ENCODE measurements around the gene SRD5A1. TPM values are rescaled to one million over a fixed set of nuclear protein-coding genes. Genes with fewer than 3 reads are reported as not detected.

Gene SRD5A1, protein sequence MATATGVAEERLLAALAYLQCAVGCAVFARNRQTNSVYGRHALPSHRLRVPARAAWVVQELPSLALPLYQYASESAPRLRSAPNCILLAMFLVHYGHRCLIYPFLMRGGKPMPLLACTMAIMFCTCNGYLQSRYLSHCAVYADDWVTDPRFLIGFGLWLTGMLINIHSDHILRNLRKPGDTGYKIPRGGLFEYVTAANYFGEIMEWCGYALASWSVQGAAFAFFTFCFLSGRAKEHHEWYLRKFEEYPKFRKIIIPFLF
- 12.9 and 19.8 TPM in 2 replicates for total RNA-seq (2012; rRNA removed)

DNA sequence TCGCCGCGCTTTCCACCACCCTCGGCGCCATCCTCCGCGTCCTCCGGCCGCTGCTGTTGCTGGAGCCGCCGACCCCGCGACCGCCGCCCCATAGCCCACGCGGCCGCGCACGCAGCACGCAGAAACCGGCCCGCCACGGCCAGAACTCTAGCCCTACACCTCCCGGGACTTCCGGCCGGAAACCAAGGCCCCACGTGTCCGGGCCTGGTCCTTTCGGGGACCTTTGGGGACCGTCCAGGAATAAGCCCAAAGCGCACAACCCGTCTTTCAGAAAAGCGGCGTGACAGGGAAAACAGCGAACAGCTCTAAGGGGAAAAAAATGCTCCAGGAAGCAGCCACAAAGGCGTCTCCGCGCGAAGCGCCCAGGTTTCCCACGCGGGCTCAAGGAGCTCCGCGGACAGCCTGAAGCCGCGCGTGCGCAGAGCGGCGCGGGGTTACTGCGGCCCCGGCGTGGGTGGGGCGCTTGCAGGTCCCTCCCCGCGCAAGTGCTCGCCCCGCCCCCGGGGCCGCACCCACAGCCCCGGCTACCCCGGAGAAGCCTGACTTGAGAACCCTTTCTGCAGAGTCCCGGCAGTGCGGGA, at the start of gene SRD5A1, which contains the start of gene NSUN2:
Gene SRD5A1, plus strand, starts transcription at position 553 of the 581 bp plus-strand sequence. CDS start 137 bp downstream, outside the sequence.
Gene NSUN2, minus strand, starts transcription at position 157 of the 581 bp plus-strand sequence. Its CDS starts 65 bp downstream, at position 92.
- no peaks in the 10 kb centered on the region for H3K9me3 ChIP-seq (replicated peaks; ENCODE audit: low read length)

GRCh38 chr5:6584101-6584645, 49.1 kb upstream of the SRD5A1 start:
- peaks cover 66% of the 10 kb centered on the region for H3K27me3 ChIP-seq (ENCODE audit: control insufficient read depth, insufficient read depth, low read length)
- H3K4me3 ChIP-seq (ENCODE audit: low read length): no peak overlapping the region
- H3K4me1 ChIP-seq (ENCODE audit: control insufficient read depth, insufficient read depth, low read length): no peaks in the 10 kb centered on the region

More for the DNA sequence above, at the start of gene SRD5A1, which contains the start of gene NSUN2:
- peak within 1 kb of the TSS; percentile 96 for H3K9ac ChIP-seq (ENCODE audit: low read depth, low read length)
- H3K4me1 ChIP-seq (ENCODE audit: control insufficient read depth, insufficient read depth, low read length): peaks cover 19% of the 10 kb centered on the region
- H3K4me2 ChIP-seq (ENCODE audit: low read length): peak within 1 kb of the TSS; percentile 86
- peaks cover 36% of the 10 kb centered on the region for H3K36me3 ChIP-seq (ENCODE audit: insufficient read depth, low read length)
- H3K4me3 ChIP-seq (ENCODE audit: low read length): peak within 1 kb of the TSS; percentile 95
- no peaks in the 10 kb centered on the region for H3K27me3 ChIP-seq (ENCODE audit: control insufficient read depth, insufficient read depth, low read length)

DNA sequence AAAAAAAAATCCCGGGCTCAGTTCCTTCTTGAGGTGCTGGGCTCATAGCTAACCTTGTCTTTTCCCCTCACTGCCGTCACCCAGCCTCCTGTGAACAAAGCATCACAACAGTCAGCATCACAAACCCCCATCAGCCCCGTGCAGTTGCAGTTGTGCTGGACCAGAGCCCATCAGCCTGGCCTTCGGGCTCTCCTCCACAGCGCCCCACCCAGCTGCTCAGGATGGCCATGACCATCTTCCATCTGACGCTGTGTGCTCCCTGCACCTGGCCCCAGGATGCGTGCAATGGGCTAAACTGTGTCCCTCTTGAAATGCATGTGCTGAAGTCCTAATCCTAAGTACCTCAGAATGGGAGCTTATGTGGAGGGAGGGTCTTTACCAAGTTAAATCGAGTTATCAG, 48.5 kb upstream of the SRD5A1 start:
- H3K4me3 ChIP-seq (ENCODE audit: low read length): no peak overlapping the region
- H3K4me2 ChIP-seq (ENCODE audit: low read length): no peak overlapping the region
- H3K4me1 ChIP-seq (ENCODE audit: control insufficient read depth, insufficient read depth, low read length): no peaks in the 10 kb centered on the region
- H3K9me3 ChIP-seq (replicated peaks; ENCODE audit: low read length): no peaks in the 10 kb centered on the region
- H3K27me3 ChIP-seq (ENCODE audit: control insufficient read depth, insufficient read depth, low read length): peaks cover 62% of the 10 kb centered on the region
- H3K36me3 ChIP-seq (ENCODE audit: insufficient read depth, low read length): no peaks in the 10 kb centered on the region
- no peak overlapping the region for H3K9ac ChIP-seq (ENCODE audit: low read depth, low read length)

More at GRCh38 chr5:6584101-6584645, 49.1 kb upstream of the SRD5A1 start:
- Histone ChIP-seq H3K36me3 (ENCODE audit: insufficient read depth, low read length) (no peaks in the 10 kb centered on the region), H3K4me2 (ENCODE audit: low read length) (no peak overlapping the region), H3K9me3 (replicated peaks; ENCODE audit: low read length) (no peaks in the 10 kb centered on the region), H3K9ac (ENCODE audit: low read depth, low read length) (no peak overlapping the region)

DNA sequence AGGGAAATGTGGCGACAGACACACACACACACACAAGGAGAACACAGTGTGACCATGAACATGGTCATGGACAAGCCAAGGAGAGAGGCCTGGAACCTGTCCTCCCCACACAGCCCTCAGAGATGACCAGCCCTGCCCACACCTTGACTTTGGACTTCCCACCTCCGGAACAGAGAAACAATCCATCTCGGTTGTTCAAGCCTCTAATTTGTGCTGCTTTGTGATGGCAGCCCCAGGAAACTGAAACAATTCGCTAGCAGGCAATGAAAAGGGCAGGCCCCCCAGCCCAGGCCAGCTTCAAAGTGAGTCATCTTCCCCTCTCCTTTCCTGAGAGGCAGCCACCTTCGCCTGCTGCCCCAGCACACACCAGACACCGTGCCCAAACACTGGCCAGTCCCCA, 48.1 kb upstream of the SRD5A1 start:
- H3K9me3 ChIP-seq (replicated peaks; ENCODE audit: low read length): no peaks in the 10 kb centered on the region
- H3K4me1 ChIP-seq (ENCODE audit: control insufficient read depth, insufficient read depth, low read length): no peaks in the 10 kb centered on the region
- H3K27me3 ChIP-seq (ENCODE audit: control insufficient read depth, insufficient read depth, low read length): peaks cover 58% of the 10 kb centered on the region
- H3K9ac ChIP-seq (ENCODE audit: low read depth, low read length): no peak overlapping the region
- H3K36me3 ChIP-seq (ENCODE audit: insufficient read depth, low read length): no peaks in the 10 kb centered on the region
- no peak overlapping the region for H3K4me3 ChIP-seq (ENCODE audit: low read length)
- no peak overlapping the region for H3K4me2 ChIP-seq (ENCODE audit: low read length)

- Histone ChIP-seq H3K4me2 (ENCODE audit: low read length) (no peak overlapping the region), H3K9ac (ENCODE audit: low read depth, low read length) (no peak overlapping the region), H3K4me3 (ENCODE audit: low read length) (no peak overlapping the region), H3K4me1 (ENCODE audit: control insufficient read depth, insufficient read depth, low read length) (no peaks in the 10 kb centered on the region), H3K9me3 (replicated peaks; ENCODE audit: low read length) (no peaks in the 10 kb centered on the region), H3K36me3 (ENCODE audit: insufficient read depth, low read length) (no peaks in the 10 kb centered on the region), H3K27me3 (ENCODE audit: control insufficient read depth, insufficient read depth, low read length) (peaks cover 54% of the 10 kb centered on the region)
These were observed 47.1 kb upstream of the SRD5A1 start for GRCh38 chr5:6585939-6586646.

- H3K9me3 ChIP-seq (replicated peaks; ENCODE audit: low read length): no peaks in the 10 kb centered on the region
- H3K27me3 ChIP-seq (ENCODE audit: control insufficient read depth, insufficient read depth, low read length): peaks cover 49% of the 10 kb centered on the region
- H3K36me3 ChIP-seq (ENCODE audit: insufficient read depth, low read length): no peaks in the 10 kb centered on the region
- H3K4me1 ChIP-seq (ENCODE audit: control insufficient read depth, insufficient read depth, low read length): no peaks in the 10 kb centered on the region
- no peak overlapping the region for H3K4me2 ChIP-seq (ENCODE audit: low read length)
- no peak overlapping the region for H3K9ac ChIP-seq (ENCODE audit: low read depth, low read length)
- H3K4me3 ChIP-seq (ENCODE audit: low read length): no peak overlapping the region
These were observed 46.6 kb upstream of the SRD5A1 start for GRCh38 chr5:6586647-6587042.

DNA sequence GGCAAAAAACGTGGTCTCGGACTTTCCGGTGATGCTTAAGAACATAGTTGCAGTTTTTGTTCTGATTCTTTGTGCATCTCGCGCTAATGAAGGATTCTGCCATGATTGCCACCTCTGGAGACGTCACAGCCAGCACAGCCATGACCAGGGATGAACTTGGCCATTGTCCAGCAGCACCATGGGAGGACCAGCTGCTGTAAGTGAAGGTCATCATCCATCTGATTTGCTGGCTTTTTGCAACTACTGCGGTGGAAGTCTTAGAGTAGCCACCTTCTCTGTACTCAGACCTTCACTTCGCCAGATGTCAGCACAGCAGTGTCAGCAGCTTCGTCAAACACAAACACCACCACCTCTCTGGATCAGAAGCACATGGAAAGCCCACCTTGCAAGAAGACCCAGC, 46.1 kb upstream of the SRD5A1 start:
- Histone ChIP-seq H3K27me3 (ENCODE audit: control insufficient read depth, insufficient read depth, low read length) (peaks cover 43% of the 10 kb centered on the region), H3K4me2 (ENCODE audit: low read length) (no peak overlapping the region), H3K4me1 (ENCODE audit: control insufficient read depth, insufficient read depth, low read length) (no peaks in the 10 kb centered on the region), H3K36me3 (ENCODE audit: insufficient read depth, low read length) (no peaks in the 10 kb centered on the region), H3K4me3 (ENCODE audit: low read length) (no peak overlapping the region), H3K9me3 (replicated peaks; ENCODE audit: low read length) (no peaks in the 10 kb centered on the region), H3K9ac (ENCODE audit: low read depth, low read length) (no peak overlapping the region)

DNA sequence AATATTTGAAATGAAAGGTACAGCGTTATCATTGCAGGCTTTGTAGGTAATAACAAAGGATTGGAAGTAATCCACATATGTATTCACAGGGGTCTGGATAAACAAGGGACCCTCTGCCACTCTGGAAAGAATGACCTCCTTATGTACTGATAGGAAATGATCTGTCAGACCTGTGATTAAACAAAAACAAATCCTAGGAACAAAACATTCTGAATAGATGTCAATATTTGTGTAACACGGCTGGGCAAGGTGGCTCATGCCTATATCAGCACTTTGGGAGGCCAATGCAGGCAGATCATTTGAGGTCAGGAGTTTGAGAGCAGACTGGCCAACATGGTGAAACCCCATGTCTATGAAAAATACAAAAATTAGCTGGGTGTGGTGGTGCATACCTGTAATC, 42.7 kb upstream of the SRD5A1 start:
- Histone ChIP-seq H3K27me3 (ENCODE audit: control insufficient read depth, insufficient read depth, low read length) (peaks cover 12% of the 10 kb centered on the region), H3K9me3 (replicated peaks; ENCODE audit: low read length) (no peaks in the 10 kb centered on the region), H3K4me2 (ENCODE audit: low read length) (no peak overlapping the region), H3K4me3 (ENCODE audit: low read length) (no peak overlapping the region), H3K9ac (ENCODE audit: low read depth, low read length) (no peak overlapping the region), H3K4me1 (ENCODE audit: control insufficient read depth, insufficient read depth, low read length) (no peaks in the 10 kb centered on the region), H3K36me3 (ENCODE audit: insufficient read depth, low read length) (no peaks in the 10 kb centered on the region)

DNA sequence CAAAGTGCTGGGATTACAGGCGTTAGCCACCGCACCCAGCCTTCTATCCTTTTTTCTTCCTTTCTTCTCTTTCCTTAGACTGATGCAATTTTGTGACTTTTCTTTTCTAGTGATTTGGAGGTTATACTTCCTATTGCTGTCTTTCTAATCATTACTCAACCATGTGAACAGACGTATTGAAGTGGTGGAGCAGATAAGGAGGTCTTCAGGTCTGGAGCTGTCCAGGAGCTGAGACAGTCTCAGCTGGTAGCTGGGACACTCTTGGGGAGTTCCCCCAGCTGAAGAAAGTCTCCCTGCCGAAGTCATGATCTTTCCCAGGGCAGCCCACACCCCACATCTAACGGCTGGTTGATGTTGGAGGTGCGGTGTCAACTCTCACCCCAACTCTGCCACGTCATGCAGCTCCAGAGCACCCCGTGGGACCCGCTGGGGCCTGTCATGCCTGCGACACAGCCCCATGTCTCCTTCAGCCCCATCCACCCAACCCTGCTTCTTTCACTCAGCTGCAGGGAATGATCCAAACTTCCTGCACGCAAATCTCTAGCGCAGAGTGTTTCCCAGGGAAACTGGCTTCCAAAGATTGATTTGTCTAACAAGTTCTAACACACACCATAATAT, 41.5 kb upstream of the SRD5A1 start:
- no peaks in the 10 kb centered on the region for H3K4me1 ChIP-seq (ENCODE audit: control insufficient read depth, insufficient read depth, low read length)
- H3K9ac ChIP-seq (ENCODE audit: low read depth, low read length): no peak overlapping the region
- peaks cover 4% of the 10 kb centered on the region for H3K27me3 ChIP-seq (ENCODE audit: control insufficient read depth, insufficient read depth, low read length)
- H3K4me3 ChIP-seq (ENCODE audit: low read length): no peak overlapping the region
- H3K9me3 ChIP-seq (replicated peaks; ENCODE audit: low read length): no peaks in the 10 kb centered on the region
- H3K4me2 ChIP-seq (ENCODE audit: low read length): no peak overlapping the region
- H3K36me3 ChIP-seq (ENCODE audit: insufficient read depth, low read length): peaks cover 6% of the 10 kb centered on the region

DNA sequence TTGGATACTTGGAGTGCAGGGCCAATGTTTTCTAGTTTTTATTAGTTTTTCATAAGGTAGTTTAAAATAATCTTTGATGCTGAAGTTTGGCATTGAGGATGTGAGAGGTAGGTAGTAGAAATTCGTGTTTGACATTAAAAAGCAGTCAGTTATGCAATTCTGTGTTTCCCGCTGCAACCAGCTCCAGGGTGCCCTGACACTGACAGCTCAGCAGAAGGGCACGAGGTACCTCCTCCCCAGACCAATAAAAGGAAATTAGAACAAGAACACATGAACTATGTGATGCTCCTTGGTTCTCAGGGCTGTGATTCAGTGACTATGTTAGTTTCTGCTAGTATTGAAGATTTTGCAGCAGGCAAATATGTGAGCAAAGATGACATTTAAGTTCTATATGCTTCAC, 40.6 kb upstream of the SRD5A1 start:
- Histone ChIP-seq H3K27me3 (ENCODE audit: control insufficient read depth, insufficient read depth, low read length) (no peaks in the 10 kb centered on the region), H3K36me3 (ENCODE audit: insufficient read depth, low read length) (peaks cover 14% of the 10 kb centered on the region), H3K9ac (ENCODE audit: low read depth, low read length) (no peak overlapping the region), H3K4me1 (ENCODE audit: control insufficient read depth, insufficient read depth, low read length) (no peaks in the 10 kb centered on the region), H3K4me2 (ENCODE audit: low read length) (no peak overlapping the region), H3K4me3 (ENCODE audit: low read length) (no peak overlapping the region), H3K9me3 (replicated peaks; ENCODE audit: low read length) (no peaks in the 10 kb centered on the region)

Measured in skeletal muscle satellite cell (primary cell).